ENCODE data around the gene CLSTN3. TPM values are rescaled to one million over a fixed set of nuclear protein-coding genes. Genes with fewer than 3 reads are reported as not detected.

Gene CLSTN3
- total and polyA plus RNA-seq, 9 of the 15 experiments (the other 6 are each of a cell fraction or from before 2014, with no cell fraction given): 0.08 to 23.2 (median 11.0) TPM

- TF ChIP-seq ZNF408 (CRISPR knock-in tag; IDR thresholded peaks at IDR 0.05; ENCODE audit: low read depth): no peak
- TF ChIP-seq PHF20 (IDR thresholded peaks at IDR 0.05; ENCODE audit: partially characterized antibody): peak; percentile 36
- no peak for TF ChIP-seq NR2C1 (IDR thresholded peaks at IDR 0.05)
- TF ChIP-seq NR2C1 (tag; IDR thresholded peaks at IDR 0.05): no peak
- no peak for TF ChIP-seq E2F6 (IDR thresholded peaks at IDR 0.05; ENCODE audit: borderline replicate concordance in 1 of 2, extremely low read depth in 1 of 2, insufficient read depth in 1 of 2, insufficient read length in 1 of 2, low read depth in 1 of 2, low read length in 1 of 2, poor library complexity in 1 of 2, severe bottlenecking in 1 of 2)
- no peak for TF ChIP-seq ZEB2 (IDR thresholded peaks at IDR 0.05)
- no peak for TF ChIP-seq ZNF551 (CRISPR knock-in tag; IDR thresholded peaks at IDR 0.05)
- no peak for TF ChIP-seq NFXL1 (CRISPR knock-in tag; IDR thresholded peaks at IDR 0.05)
- TF ChIP-seq ATF3 (IDR thresholded peaks at IDR 0.05): peak; percentile 35; the same call in 1 of the 2 replicates
- no peak for TF ChIP-seq ATF3 (CRISPR knock-in tag; conservative IDR thresholded peaks at IDR 0.05)
- no peak for TF ChIP-seq KLF10 (CRISPR knock-in tag; IDR thresholded peaks at IDR 0.05)
- TF ChIP-seq NCOA2 (IDR thresholded peaks at IDR 0.05; ENCODE audit: partially characterized antibody in 2 of 2): no peak
- peak; percentile 12; the same call in 1 of the 2 replicates for TF ChIP-seq CHD2 (IDR thresholded peaks at IDR 0.05; ENCODE audit: low read depth, low read length)
- no peak for TF ChIP-seq IRF2 (CRISPR knock-in tag; IDR thresholded peaks at IDR 0.05)
- TF ChIP-seq ZNF561 (CRISPR knock-in tag; conservative IDR thresholded peaks at IDR 0.05): no peak
- TF ChIP-seq ZNF253 (CRISPR knock-in tag; conservative IDR thresholded peaks at IDR 0.05): no peak
Observed at GRCh38 chr12:7108796-7109571, 21.2 kb upstream of the CLSTN3 start, which contains the start of gene C1RL (continued).

Measured in K562 (cell line).